Middle frontal gyrus (tissue), 1 donor: Measurements from ENCODE around the gene CA12.

Experiments
- DNase-seq: peaks from one replicate; pipeline ENCODE4 v3.0.0-alpha.2; 2015; ENCODE audit warnings: low spot score; ENCODE audit errors: extremely low spot score

Gene CA12

DNA sequence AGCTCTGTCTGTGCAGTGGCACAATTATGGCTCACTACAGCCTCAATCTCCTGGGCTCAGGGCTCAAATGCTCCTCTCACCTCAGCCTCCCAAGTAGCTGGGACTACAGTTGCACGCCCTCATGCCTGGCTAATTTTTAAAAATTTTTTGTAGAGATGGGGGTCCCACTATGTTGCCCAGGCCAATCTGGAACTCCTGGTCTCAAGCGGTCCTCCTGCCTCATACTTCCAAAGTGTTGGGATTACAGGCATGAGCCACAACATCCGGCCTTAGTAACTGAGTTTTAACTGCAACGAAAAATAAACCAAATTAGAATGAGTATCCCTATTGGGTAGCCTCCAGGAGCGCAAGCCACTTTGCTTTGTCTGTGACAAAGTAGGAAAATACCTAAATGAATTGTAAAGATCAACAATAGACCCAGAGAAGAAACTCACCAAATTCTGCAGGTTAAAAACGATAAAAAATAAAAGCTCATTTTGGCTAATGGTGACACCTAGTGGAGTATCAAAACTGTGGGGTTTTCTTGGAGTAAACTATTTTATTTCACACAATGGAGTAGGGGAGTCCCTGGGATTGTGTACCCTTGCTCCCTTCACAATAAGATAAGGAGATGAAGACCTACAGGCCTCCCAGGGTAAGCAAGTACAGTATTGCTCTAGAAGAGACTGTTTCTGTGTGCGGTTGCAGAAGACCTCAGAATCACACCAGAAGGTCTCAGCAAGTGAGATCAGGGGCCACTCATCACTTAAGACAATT lies 21.0 kb upstream of the CA12 start:
- peak; percentile 27 for DNase-seq

DNA sequence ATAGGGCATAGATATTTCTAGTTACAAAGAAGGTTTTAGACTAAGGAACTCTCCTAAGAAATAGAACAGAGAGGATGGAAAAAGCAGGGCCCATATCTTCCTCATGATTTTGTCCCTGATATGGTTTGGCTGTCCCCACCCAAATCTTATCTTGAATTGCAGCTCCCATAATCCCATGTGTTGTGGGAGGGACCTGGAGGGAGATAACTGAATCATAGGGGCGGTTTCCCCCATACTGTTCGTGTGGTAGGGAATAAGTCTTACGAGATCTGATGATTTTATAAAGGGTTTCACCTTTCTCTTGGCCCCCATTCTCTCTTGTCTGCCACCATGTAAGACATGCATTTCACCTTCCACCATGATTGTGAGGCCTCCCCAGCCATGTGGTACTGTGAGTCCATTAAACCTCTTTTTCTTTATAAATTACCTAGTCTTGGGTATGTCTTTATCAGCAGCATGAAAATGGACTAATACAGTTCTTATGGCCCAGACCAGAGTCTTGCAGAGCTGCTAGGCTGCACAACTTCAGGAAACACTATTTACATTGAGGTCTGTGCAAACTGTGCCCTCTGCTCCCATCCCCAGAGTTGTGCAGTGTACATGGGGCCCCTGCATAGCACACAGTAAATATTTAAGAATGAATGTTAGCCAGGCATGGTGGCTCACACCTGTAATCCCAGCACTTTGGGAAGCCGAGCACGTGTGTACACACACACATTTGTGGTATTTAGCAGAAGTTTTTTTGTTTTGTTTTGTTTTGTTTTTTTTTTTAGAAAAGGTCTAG lies 20.3 kb upstream of the CA12 start:
- DNase-seq: no peak

DNA sequence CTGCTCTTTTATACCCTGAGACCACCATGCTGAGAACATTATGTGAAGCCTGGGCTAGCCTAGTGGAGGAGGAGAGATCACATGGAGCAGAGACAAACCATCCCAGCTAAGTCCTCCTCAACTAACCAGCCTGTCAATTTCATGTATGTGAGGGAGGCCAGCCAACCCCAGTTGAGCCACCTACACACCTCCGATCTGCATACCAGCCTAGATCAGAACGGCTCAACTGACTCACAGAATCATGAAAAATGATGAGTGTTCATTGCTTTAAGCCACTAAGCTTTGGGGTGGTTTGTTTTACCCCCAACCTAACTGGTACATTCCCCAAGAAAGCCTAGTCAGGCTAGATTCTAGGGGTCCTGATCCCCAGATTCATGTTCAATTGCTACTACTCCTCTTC lies 19.4 kb upstream of the CA12 start:
- DNase-seq: no peak

DNA sequence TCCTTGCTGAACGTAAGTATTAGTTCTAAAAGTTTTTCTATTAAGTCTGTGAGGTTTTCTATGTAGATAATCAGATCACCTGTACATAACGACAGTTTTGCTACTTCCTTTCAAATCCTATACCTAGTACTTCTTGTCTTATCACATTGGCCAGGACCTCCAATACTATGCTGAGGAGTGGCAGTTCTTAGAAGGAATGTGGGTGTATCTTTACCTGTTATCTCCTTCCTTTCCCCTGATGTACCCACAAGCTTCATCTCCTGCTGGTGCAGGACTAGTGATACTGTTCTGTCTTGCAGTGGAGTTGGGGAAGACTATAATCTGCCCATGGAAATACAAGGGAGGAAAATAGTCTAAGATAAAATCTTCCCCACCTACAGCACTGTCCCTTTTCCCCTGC lies 16.8 kb upstream of the CA12 start:
- no peak for DNase-seq

DNA sequence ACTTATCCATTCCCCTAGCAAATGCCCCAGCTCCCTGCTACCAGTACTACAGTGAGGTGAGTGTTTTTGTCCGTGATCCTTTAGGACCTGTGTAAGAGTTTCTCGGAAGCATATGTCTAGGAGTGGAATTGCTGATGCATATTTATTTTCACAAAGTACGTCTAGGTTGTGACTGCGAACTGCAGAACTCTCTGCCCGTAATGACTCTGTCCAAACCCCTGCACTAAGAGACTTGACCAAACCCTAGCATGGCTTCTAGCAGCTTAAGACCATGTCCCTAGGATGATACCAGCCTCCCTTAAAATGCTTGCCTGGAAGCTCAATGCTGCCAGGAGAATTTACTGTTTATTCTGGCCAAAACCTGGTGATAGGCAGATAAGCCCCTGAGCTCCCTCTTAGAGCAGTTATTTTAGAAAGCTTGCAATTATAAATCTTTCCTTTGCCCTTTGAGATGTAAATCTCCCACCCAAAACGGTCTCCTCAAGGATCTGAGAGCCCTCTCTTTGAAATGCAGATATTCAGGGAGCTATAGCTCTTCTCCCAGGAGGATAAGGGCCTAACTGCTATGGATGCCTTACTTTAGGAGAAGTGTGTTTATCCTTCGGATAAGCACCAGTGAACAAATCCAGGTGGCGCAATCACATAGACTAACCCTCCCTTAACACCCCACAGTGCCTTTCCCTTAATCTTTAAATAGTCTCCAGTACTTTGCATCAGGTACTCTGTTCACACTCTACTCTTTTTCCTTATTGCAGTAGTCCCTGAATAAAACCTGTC lies 14.7 kb upstream of the CA12 start:
- DNase-seq: no peak

DNA sequence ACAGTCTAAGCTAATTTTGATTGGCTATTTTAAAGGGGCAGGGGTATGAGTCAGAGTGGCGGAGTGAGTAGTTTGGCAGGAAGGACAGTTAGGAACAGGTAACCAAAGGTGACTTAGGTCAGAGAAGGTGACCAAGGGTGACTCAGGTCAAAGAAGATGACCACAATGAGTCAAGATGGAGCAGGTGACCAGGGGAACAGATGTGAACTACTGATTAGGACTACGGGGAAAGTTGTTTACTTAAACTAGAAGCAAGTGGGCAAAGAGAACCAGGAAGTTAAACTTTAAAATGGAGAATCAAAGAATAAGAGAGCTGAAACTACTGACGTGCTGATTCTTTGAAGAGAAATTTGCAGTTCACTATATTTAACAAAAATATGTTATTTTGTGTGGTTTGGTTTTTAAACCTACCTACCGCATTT lies 14.1 kb upstream of the CA12 start:
- no peak for DNase-seq

DNA sequence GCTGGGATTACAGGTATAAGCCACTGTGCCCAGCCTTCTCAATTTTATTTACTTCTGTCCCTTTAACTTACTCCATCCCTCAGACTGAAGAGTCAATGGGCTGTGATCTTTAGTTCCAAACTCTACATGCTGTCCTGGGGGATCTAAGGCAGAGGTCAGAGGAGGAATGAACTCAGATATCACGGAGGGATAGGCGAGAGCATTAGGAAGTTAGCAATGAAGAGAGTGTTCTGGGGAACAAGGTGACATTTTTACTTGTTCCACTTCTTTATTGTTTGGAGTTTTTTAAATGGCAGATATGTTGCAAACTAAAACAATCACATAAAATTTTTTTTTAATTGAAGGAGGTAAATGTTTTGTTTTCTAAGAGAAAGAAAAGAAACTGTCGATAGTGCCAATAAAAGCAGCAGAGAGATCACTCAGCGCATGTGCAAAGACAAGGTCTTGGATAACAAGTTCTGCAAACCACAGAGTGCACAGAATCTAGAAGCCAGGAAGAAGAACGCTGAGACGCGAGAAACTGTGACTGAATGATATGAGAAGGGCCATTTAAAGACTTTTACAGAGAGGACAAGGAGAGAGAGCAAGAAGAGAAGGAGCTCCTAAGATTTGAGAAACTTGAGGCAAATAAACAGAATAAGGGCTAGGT lies 10.8 kb upstream of the CA12 start:
- DNase-seq: no peak

DNA sequence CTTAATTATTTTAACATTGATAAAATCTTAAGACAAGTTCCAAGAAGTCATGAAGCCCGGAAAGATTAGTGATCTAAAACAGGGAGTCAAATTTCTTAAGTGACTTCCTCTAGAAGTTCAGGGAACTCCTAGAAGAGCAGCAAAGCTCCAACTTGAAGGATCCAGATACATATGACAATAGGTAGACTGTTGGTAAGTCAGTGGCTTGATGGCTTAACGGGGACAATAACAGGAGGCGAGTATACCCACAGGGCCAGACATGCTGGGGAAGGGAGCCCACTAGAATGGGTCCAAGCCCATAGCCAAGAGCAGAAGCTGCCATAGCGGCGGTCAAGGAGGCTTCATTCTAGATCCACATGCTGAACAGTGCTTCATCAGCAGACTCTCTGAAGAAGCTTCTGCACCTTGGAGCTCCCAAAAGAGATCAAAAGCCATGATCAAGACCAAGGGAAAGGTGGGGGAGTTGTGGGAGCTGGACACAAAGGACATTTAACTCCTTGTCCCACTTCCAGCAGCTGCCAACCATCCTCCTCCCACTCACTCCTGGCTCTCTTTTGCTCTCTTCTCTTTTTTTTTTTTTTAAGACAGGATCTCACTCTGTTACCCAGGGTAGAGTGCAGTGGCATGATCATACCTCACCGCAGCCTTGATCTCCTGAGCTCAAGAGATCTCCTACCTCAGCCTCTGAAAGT lies 10.2 kb upstream of the CA12 start:
- no peak for DNase-seq

DNA sequence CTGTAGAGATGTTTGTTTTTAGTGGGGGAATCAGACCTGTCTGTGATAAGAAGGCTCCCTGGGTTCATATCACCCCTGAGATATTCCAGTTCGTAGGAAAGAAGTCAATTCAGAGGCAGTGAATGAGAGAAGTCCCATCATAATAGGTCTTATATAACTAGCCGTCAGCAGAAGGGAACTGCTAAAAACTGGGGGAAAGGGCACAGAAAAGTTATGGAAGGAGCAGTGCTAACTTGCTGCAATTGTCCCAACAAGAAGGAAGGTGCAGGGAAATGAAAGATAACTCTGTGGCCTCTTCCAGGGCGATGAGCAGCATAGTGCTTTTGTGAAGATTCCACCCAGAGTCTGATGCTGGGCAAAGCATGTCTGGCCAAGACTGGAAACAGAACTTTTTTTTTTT lies 9.0 kb upstream of the CA12 start:
- no peak for DNase-seq

DNA sequence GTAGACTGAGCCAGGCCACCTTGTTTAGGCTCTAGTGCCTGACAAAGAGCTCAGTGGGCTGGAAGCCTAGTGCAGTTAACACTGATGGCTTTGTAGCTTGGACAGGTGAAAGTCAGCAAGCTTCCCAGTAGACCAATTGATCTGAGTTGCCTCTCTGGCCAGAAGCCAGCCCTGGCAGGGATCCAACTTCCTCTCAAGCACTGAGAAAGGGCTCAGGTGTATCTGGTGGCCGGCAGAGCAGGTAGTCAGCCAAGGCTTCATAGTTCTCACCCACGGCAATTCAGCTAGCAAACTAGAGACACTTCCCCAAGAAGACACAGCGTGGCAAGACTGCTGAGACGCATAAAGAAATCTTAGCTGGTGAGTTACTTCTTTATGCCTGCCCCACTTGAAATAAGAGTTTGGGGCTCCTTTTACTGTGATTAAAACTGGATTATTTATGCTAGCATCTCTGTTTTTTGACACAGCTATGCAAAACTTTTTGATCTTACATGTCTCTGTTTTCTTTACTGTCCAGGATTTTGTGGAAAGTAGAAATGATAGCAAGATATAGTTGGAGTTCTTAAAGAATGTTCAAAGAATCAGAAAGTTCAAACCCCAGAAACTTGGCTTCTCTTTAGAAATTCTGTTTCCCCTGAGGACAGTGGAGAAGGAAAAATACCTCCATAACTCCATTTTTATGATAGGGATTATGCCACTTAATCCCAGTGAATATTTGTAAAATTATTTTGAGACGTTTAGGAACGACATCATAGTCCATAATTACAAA lies 8.4 kb upstream of the CA12 start:
- no peak for DNase-seq

DNA sequence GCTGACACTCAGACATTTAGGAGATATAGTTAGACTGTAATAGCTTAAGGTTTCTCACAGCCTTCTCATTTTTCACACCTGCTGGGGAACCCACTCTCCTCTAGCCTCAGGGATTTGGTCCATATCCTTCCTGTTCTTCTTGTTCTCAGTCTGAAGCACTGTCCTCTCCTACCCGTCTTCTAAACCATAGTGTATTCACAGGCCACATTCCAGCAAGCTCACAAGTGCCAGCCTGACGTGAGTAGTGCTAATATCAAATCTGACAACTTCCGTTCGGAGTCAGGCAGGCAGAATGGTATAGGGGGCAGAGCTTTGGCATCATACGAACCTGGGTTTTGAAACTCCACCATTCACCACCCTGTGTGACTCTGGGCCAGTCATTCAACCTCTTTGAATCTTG lies 6.9 kb upstream of the CA12 start:
- no peak for DNase-seq

DNA sequence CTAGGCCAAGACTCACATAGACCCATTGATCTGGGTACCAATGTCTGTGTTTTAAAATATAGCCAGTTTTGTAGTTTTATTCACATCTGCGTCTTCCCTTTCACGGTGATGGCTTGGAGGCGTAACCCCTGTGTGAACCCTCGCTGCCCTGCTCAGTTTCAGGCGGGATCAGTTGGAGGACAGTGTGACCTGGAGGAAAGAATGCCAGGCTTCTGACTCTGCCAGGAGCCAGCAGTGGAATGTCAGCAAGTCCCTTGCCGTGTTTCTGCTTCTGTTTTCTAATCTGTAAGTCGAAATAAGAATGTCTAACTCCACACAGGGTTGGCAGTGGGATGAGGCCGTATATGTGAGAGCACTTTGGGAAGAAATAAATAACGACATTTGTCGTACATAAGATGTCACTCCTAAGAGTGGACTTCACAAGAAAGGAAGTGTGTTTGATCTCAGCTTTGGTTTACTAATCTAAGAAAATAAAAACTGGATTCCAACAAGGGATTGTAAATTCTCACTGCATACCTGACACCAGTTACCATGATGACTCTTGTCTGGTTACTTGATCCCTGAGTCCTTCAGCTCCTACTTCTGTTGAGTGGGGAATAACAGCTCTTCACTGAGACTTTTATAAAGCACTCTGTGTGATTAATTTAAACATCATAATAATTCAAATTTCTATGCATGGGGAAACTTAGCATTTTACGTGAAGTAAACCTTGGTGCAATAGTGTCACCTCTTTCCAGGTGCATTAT lies 6.3 kb upstream of the CA12 start:
- DNase-seq: no peak

DNA sequence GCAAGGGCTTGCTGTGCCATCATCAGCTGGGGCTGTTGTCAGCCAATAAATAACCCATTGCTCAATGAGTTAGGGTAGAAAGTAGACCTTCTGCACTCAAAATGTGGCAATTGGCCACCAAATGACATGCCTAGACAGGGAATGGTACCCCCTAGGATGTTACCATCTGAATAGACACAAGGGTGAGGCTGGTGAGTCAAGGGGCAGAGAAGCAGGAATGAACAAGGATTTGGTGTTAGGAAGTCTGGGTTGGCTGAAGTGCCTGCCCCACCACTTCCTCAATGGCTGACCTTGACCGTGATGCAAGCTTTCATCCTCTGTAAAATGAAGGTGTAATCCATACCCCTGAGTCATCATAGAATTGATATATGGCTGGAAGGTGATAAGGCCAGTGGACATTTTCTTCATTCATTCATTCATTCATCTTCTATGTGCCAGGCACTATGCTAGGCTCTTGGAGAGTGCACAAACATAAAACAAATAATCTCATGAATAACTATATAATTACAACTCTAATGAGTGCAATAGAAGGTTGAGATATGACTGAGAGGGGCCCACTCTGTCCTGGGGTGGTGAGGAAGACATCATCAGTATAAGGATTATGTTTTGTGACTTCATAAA lies 4.4 kb upstream of the CA12 start:
- DNase-seq: no peak

DNA sequence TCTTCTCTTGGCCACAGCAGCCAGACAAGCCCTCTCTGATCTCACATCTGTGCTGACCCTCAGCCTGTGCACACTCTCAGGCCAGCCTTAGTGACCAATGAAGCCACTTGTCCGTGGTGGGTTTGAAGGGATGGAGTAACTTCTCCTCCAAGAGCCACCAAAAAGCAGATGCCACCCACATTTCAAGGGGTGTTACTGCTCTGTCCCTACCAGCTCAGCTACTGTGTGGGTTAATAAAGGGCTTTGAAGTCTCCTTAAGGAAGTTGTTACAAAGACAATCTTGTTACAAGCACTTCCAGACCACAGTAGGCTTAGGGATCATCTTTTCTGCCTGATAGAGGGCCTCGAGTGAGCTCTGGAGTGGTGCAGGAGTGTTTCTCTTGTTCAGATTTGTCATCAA lies 3.3 kb upstream of the CA12 start:
- no peak for DNase-seq

DNA sequence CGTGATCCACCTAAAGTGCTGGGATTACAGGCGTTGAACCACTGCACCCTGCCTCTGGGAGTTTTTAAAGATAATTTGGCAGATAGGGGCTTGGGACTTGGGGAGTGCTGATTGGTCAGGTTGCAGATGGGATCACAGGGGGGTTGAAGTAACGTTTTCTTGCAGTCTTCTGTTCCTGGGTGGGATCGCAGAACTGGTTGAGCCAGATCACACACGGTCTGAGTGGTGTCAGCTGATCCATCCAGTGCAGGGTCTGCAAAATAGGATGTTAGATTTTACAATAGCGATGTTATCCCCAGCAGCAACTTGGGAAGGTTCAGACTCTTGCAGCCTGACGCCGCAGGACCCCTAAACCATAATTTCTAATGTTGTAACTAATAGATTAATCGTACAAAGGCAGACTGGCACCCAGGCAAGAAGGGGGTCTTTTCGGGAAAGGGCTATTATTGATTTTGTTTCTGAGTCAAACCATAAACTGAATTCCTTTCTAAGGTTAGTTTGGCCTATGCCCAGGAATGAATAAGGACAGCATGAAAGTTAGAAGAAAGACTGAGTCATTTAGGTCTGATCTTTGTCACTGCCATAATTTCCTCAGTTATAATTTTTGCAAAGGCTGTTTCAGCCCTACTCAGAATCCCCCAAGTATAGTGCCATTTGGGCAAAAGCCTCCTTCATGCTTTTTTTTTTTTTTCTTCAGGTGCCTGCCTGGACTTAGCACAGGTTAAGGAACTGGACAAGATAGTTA lies 1.5 kb upstream of the CA12 start:
- no peak for DNase-seq

DNA sequence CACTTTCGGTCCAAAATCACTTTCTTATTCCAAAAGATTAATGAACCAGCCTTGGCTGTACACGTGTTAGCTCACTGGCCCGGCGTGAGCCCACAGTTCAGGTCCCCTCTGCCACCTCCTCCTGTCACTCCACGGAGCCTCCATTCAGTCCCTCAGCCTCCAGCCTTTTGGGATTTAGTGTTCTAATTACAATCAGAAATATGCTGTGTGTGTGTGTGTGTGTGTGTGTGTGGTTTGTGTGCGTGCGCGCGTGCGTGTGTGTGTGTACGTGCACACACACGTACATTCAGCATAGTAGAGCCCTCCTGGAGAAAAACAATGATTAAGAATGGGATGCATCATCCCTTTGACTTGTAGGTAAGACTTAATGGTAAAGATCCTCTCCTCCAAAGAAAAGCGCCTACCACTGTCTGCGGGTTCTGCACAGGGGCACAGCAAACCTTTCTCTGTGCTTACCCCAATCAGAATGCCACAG lies 801 bp downstream of the CA12 start:
- no peak for DNase-seq

DNA sequence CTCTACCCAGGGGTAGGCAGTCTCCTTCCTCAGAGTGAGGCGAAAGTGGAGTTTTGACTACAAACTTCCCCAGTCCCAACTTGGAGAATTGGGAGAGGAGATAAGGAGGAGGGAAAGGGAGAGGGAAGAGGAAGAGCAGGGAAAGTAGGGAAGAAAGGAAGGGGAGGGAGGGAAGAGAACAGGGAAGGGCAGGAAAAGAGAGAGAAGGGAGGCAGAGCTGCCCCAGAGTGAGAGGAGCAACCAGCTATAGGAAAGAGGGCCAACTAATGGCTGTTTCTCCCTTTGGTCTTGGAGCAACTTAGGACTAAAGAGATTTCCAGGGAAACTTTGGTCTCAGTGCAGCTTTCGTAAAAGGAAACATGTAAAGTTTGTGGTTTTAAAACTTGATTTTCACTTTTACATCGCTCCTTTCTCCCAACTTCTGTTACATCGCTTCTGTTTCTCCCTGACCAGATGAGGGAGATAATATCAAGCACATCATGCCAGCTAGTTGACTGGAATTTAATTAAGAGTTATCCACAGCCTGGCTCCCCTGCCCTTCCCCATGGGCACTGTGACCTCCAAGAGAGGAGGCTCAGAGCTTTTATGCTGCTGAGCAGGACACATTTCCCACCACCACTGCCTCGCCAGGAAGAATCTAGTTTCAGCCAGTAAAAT lies 1.4 kb downstream of the CA12 start:
- no peak for DNase-seq
